Measurements from ENCODE around the gene C1orf210.

Gene C1orf210

DNA sequence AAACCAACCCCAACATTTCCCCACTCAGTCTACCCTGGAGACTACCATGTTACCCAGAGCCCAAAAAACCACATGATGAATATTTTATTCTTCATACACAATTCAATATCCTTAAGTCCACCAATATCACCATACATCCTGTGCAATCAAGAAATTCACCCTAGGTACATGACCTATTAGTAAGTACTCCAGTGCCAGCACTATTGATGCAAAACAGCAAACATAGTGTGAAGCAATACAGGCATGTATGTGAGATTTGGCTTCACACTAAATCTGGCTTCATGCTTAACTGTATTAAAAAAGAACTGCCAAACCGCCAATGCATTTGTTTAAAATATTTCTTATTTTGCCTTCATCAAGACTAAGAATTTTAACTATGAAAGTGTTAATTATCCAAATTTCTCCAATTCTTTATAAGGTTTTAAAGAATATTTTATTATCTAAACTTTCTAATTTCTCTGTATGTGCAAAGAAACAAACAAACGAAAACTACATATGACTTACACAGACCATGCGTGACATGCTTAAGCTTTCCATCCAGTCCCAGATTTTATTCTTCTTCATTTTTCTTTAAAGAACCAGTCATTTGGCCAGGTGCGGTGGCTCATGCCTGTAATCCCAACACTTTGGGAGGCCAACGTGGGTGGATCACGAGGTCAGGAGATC, 38.0 kb downstream of the C1orf210 start:
- no peak for DNase-seq (ENCODE audit: low spot score)

DNA sequence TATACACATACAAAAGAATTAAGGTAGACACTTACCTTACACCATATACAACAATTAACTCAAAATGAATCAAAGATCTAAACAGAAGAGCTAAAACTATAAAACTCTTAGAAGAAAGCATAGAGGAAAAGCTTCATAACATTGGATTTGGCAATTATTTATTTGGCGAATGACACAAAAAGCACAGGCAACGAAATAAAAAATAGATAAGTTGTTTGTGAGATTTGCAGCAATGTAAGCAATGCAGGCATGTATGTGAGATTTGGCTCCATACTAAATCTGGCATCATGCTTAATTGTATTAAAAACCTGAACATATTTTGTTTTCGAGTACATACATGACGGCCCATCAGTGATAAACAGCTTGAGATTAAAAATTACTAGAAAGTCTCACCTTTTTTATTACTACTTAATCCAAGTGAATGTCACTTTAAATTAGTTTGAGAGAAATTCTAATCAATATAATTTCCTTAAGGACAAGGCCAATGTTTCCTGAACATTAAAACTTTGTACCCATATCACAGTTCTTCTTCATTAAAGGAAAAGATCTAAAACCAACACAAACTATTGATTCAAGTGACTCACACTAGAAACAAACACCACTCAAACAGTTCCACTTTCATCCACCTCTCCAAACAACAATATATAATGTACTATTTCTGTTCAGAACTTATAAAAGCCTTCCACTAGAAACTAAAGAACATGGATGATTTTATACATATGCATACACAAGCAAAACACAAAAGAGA, 38.7 kb downstream of the C1orf210 start:
- DNase-seq (ENCODE audit: low spot score), result no peak

DNA sequence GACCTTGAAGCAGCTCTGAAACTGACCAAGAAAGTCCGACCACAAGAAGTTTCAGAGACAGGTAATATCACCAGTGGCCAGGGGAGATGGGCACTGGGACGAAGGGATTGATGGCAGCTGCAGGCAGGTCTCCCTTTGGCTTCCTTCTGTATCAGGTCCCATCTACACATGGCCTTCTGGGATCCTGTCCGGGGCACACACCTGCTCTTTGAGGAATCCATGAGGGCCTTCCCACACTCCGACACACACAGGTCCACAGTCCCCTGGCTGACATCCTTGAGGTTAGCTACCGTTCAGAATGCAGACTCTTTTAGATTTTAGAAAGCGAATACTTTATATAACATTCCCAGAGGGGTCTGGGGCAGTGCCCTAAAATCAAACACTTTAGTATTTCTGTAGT, 42.1 kb downstream of the C1orf210 start:
- DNase-seq (ENCODE audit: low spot score), result no peak

DNA sequence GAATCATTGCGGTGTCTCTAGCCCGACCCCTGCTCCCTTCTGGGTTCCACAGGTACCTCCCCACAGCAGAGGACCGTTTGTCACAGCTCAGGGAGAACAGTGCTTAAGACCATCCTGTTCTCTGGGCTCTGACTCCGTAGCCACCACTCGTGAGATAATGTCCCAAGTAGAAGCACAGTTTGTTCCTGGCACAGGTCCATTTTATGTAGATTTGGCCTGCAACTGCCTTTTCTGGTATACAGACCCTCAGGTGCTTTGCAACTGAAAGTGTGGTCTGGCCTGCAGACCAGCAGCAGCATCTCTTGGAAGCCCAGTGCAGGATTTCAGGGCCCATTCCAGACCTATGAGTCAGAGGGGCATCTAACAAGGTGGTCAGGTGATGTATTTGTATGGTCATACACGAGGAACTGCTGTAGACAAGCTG, 44.0 kb downstream of the C1orf210 start:
- no peak for DNase-seq (ENCODE audit: low spot score)

DNA sequence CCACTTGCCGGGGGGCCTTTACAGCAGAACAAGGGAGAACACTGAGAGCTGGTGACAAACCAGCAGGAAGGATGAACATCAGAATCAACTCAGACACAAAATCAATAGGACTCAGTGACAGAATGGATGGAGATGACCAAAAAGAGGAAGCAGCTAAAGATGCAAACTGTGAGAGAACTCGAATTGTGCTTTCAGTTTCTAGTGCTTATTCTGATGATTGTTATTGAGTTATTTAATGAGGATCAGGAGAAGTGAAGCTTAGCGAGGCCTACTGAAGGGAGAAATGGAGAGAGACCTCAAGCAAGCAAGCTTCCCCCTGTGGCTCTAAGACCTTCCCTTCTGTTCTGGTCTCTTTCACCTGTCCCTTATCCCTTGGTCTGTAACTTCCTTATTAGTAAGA, 45.9 kb downstream of the C1orf210 start:
- no peak for DNase-seq (ENCODE audit: low spot score)

DNA sequence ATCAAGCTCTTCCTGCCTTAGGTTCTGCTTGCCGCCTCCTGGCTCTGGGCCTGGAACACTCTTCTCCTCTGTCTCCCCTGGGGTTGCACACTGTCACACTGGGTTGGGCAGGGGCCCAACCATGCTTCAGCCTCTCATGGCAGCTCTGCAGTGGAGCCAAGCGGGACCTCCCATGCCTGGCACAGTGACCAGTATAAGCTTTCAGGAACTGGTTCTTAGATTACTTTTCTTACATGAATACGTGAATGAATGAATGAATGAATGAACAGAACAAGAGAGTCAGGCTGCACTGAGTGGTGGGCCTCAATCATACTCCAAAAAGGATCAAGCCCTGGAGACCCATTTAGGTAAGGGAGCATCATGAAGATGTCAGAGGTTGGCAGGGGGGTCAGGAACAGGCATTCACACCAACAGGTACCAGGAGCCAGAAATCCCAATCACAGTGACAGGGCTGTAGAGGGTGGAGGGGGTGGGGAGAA, 46.4 kb downstream of the C1orf210 start:
- no peak for DNase-seq (ENCODE audit: low spot score)

DNA sequence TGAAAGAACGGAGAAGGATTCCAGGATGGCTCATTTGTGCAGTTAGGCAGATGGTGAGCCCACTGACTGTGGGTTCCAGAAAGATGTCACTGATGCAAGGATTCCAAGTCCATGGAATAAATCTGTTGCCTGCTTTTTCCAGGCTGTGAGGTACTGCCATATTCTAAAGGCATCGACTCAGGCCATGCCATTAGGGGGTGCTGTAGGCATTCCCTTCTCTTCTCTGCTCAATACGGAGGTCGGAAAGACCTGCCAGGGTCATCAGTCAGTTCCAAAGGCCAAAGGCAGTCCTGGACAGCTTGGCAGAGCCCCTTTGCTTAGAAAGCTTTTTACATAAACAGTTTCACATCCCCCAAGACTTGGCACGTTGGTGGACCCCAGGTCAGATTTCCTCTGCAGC, 47.3 kb downstream of the C1orf210 start:
- peak; percentile 73 for DNase-seq (ENCODE audit: low spot score)

DNA sequence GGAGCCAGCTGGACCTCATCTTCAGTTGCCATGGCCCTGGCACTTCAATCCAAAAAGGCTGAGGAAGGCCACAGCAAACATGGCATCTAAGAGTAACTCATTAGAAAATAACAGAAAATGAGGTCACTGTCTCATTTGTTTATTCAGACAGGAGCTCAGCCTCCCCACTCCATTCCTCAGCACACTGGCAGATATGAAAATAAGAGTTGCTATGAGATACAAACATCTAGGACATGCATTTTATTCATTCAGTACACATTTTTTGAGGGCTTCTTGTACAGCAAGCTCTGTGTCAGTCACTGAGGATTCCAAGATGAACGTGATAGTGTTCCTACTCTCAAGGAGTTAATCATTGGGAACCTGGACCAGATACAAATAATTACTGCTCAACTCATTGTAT, 48.3 kb downstream of the C1orf210 start:
- no peak for DNase-seq (ENCODE audit: low spot score)

DNA sequence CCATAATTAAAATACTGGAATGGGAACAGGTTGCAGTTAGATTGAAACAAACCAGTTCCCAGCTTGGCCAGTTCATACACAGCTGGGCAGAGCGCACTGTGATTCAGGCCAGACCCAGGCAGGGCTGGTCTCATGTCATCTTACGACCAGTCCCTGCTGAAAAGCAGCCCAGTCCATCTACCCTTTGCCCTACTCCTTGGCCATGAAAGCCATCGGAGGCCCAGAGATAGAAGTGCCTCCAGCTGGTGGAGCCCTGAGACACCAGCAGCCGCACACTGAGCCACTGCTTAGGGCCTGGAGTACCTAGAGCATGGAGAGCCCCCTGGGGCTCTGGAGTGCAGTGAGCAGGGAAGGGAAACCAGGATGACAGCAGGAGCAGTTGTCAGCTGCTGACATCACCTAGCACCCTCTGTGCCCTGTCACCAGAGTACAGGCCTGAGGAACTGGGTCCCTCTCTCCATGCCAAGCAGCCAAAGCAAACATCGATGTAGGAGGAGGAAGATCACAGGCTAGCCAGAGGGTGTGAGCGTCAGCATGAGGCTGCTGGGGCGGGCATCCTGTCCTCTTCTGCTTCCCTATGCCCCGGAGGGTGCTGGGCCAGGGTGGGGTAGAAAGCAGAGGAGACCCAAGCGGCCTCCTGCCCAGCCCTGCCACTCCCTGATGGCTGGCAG, 49.8 kb downstream of the C1orf210 start:
- no peak for DNase-seq (ENCODE audit: low spot score)

- DNase-seq (ENCODE audit: low spot score), result no peak
Measured at GRCh38 chr1:43235040-43235439, 50.3 kb downstream of the C1orf210 start.

DNA sequence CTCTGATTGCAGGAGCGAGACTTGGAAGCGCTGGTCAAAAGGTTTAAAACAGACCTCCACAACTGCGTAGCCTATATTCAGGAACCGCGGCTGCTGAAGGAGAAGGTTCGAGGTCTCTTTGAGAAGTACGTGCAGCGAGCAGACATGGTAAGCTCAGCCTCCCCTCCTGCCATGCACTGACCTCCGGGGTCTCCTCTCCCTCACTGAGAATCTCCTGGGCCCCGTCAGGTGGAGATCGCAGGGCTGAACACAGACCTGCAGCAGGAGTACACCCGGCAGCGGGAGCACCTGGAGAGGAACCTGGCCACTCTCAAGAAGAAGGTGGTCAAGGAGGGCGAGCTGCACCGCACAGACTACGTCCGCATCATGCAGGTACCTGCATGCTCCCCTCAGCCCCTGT, 51.1 kb downstream of the C1orf210 start:
- no peak for DNase-seq (ENCODE audit: low spot score)

GRCh38 chr1:43233631-43234030, 51.8 kb downstream of the C1orf210 start:
- DNase-seq (ENCODE audit: low spot score), result no peak

DNA sequence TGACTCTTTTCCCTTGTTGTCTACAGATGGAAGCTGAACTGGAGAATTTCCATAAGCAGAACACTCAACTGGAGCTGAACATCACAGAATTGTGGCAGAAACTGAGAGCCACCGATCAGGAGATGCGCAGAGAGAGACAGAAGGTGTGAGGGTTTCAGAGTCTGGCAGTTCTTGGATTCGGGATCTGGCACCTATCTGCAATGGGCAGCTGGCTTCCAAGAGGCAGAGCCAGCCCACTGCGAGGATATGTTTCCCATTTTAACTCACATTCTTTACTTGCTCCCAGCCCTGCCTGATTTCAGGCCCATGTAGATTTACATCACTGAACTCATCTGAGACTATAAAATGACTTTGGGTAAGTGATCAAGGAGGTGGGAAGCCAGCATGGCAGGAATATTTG, 52.9 kb downstream of the C1orf210 start:
- DNase-seq (ENCODE audit: low spot score), result no peak

DNA sequence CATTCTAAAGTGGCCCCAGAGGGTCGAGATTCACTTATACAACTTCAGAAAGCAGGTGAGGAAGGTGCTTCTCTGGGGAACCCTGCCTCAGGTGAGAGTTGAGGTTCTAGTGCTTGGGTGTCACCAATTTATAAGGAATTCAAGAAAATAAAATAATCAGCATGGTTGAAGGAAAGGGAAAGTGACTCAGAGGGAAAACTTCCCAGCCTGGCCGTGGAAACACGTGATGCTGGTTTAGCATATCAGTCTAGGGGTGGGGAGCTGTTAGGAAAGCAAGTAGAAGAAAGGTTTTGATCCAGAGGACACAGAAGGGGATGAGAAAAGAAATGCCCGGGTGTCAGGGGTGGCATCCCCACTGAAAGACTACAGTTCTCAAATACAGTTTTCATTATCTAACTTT, 53.3 kb downstream of the C1orf210 start:
- DNase-seq (ENCODE audit: low spot score), result no peak

All from HuH-7.5 (cell line).